HG03135 (cell line): ENCODE measurements around the gene RERGL.
"Not testable (repeated sequence)": the region's sequence is repeated elsewhere in the genome, so short reads cannot be mapped to it uniquely, and the experiment has no call there.

Experiments
- ATAC-seq: cut with Tn5 transposase; IDR thresholded peaks from one replicate; pipeline ENCODE4 v1.9.1; 2021; ENCODE audit warnings: mild to moderate bottlenecking, moderate library complexity; ENCODE audit not compliant: unreplicated experiment

Gene RERGL

GRCh38 chr12:18090093-18090492 lies at the start of gene RERGL:
Gene RERGL (minus strand): TSS chr12:18090193. CDS start chr12:18090140, 53 bp downstream.
- ATAC-seq = no peak

GRCh38 chr12:18139254-18139653 lies 49.3 kb upstream of the RERGL start:
- ATAC-seq = no peak

GRCh38 chr12:18135509-18135908 lies 45.5 kb upstream of the RERGL start:
- no peak for ATAC-seq

- no peak for ATAC-seq
Measured at GRCh38 chr12:18135086-18135485, 45.1 kb upstream of the RERGL start.

GRCh38 chr12:18130851-18131250 lies 40.9 kb upstream of the RERGL start:
- ATAC-seq = no peak

DNA sequence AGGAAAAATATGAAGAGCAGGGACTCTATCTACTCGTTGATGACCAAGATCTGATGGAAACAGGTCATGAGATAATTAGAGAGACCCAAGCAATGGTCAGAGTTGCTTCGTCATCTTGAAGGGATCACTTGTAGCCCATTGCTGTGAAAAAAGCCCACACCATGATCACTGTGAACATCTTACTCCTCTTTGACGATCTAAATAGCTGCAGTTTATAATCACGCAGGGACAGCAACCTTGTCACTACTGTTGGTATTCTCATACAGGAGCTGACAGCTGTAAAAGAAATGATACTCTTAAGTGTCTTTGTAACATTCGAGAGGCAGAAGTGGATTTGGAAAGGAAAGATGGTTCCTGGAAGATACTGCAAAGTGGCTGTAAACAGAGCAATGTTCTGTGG lies 33.7 kb upstream of the RERGL start:
- ATAC-seq = no peak

DNA sequence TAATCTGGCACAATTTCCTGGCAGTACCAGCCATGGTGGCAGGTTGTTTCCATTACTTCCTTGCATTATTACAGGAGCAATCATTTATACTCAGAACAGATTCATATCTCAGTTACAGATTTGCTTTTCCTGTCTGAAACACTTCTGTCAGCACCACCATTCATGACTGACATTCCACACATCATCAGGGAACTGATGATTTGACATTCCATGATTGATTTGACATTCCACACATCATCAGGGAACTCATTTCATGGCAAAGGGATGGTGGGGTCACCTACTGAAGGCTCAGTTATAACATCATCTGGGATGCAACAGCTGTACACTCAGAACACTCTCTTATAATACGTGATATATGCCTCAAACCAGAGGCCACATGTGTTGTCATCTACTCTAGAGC lies 30.9 kb upstream of the RERGL start:
- ATAC-seq = no peak

GRCh38 chr12:18108611-18109010 lies 18.6 kb upstream of the RERGL start:
- ATAC-seq = no peak

DNA sequence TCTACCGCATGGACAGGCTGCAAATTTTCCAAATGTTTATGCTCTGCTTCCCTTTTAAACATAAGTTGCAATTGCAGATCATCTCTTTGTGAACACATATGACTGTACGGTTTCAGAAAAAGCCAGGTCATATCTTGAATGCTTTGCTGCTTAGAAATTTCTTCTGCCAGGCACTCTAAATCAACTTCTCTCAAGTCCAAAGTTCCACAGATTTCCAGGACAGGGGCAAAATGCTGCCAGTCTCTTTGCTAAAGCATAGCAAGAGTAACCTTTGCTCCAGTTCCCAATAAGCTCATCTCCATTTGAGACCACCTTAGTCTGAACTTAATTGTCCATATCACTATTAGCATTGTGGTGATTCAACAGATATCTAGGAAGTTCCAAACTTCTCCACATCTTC lies 13.6 kb upstream of the RERGL start:
- ATAC-seq = no peak

DNA sequence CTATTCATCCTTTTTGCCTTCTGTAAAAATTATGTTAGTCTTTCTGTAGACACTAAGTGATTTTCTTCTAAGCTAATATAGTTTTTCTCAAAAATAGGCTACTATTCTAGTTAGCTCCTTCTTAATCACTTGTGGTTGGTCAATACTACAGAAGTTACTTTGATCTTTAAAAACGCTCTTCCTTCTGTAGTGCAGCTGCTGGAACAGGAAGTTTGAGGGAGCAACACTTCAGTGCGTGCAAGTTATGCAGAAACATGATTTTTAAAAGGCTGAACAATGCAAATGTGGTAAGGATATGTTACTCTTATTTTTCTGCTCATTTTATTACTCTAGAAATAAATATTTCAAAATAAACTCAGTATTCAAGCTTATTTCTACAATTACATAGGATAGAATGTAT lies 11.1 kb upstream of the RERGL start:
- ATAC-seq = no peak

- ATAC-seq = no peak
Measured at GRCh38 chr12:18084080-18084479, 5.9 kb downstream of the RERGL start.

- ATAC-seq = no peak
Measured at GRCh38 chr12:18079541-18080246, 10.3 kb downstream of the RERGL start.

DNA sequence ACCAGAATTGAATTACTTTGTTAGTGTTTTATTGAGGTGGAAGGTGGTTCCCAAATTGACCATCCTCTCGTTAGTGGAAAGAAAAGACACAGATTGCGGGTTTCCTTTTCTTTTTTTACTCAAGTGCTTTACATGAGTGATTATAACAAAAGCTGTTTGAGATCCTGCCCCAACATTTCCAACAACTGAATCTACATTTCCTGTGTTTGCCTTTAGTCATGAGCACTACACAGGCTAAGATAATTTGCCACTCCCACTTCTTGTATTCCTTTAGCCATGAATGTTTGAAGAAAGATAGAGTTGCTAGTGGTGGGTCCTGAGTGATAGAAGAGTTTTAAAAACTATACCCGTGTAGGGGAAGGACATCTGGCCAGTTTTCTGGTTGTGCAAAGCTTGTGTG lies 16.0 kb downstream of the RERGL start:
- ATAC-seq = no peak

DNA sequence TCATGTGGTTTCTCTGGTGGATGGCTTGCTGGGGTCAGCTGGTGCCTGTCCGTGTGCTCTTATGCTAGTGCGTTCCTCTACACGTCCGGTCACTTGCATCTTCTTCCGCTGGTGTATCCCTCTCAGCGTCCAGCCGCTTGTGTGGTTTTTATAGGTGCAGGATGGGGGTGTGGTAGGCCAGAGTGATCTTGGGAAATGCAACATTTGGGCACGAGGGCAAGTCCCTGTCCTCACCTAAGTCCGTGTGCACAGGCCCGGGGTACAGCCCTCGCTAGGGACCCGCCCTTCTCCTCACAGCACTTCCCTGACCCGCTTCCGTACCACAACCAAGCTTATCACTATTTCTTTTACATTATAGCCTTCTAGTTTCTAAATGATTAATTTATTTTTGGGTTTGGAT lies 17.3 kb downstream of the RERGL start:
- no peak for ATAC-seq

- no peak for ATAC-seq
Measured at GRCh38 chr12:18071336-18071735, 18.7 kb downstream of the RERGL start.

- ATAC-seq = no peak
Measured at GRCh38 chr12:18068355-18068754, 21.6 kb downstream of the RERGL start.

DNA sequence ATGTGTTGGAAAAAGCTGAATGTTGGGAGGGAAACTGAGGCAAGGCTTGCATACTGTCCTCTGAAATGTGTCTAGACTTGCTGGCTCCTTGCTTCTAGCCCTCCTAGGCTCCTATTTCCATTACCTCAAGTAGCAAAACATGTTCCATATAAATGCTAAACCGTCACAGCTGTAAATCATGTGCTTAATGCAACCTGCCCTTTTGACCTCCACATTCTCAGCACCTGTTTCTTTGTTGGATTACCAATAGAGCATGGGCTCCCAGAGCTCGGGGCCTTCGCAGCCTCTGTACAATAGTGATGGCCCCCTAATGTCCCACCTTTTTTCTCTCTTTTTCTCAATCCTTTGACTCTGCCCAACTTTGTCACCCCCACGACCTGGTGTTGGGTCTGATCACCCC lies 23.3 kb downstream of the RERGL start:
- no peak for ATAC-seq

DNA sequence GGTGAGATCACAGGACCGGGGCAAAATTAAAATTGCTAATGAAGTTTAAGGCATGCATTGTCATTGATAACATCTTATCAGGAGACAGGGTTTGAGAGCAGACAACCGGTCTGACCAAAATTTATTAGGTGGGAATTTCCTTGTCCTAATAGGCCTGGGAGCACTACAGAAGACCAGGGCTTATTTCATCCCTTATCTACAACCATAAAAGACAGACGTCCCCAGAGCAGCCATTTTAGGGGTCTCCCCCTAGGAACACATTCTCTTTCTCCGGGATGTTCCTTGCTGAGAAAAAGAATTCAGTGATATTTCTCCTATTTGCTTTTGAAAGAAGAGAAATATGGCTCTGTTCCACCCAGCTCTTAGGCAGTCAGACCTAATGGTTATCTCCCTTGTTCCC lies 27.1 kb downstream of the RERGL start:
- ATAC-seq = not testable (repeated sequence)

DNA sequence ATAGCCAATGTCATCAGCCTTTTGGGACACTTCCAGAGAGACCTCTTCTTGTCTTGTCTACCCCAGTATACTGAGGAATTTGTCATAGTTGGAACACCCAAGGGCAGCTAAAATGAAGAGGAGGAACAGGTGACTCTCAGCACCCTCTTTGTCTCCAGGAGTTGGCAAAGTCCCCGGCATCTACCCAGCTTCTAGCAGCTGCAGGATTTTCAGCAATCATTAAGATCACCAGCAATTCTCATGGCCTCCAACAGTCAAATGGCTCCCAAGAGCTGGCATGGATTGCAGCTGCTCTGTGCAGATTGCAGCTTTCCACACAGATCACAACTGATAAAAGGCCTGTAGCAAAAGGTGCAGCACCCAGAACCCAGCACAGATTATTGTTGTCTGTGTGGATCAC lies 32.9 kb downstream of the RERGL start:
- no peak for ATAC-seq

DNA sequence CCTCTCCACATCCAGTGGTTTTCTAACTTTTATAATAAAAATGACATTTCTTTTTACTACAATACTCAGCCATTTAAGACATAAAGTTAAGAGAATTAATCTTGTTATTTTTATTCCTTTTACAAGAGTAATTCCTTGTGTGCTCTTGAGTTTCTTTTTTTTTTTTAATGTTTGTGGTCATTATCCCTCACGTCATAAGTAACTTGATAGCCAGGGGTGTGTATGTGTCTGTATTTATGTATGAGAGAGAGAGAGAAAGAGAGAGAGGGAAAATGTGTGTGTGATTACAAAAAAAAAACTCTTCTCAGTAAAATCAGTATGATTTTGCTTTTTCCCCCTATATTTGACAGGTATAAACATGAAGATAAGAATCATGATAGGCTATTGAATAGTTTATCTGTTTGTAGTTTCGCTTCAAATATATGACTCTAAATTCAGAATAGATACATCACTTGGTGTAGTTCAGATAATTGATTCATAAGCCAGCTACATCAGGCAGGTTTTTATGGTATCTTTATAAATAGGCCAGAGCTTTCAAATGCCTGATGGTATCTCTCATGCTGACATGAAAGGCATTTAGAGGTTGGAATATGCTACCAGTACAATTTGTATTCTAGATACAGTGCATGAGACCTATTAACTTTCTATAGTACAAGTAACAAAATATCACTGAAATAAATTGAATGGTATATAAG lies 34.9 kb downstream of the RERGL start:
- ATAC-seq = no peak

DNA sequence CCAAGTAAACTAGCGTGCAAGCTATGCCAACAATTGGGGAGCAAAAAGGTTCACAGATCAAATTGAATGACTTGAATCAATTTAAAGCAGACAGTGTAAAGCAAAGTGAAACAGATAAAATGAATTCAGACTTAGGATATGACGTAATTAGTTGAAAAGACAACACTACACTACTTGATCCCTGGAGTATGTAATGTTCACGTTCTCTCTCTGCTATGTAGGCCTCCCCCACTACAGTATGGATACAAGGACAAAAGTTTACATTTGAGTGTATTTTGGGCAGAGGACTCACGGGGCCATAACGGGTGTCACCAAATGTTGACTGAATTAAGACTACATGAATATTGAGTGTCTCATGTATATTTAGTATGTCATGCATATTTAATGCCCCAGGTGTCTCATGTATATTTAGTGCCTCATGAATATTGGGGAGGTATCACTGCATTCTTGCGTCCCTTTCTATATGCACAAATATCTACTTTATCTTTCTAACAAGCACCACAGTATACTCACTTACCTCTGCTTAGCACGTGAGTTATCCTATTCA lies 44.5 kb downstream of the RERGL start:
- ATAC-seq = no peak

DNA sequence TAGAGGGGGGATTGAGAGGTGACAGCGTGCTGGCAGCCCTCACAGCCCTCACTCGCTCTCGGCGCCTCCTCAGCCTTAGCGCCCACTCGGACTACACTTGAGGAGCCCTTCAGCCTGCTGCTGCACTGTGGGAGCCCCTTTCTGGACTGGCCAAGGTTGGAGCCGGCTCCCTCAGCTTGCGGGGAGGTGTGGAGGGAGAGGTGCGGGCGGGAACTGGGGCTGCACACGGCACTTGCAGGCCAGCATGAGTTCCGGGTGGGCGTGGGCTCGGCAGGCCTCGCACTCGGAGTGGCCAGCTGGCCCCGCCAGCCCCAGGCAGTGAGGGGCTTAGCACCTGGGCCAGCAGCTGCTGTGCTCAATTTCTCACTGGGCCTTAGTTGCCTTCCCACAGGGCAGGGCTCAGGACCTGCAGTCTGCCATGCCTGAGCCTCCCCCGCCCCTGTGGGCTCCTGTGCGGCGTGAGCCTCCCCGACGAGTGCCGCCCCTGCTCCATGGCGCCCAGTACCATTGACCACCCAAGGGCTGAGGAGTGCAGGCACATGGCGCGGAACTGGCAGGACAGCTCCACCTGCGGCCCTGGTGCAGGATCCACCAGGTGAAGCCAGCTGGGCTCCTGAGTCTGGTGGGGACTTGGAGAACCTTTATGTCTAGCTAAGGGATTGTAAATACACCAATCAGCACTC lies 49.8 kb downstream of the RERGL start:
- ATAC-seq = not testable (repeated sequence)
